Body of pancreas (tissue), 4 donors: ENCODE results near the gene KIFAP3. TPM values are rescaled to one million over a fixed set of nuclear protein-coding genes. Genes with fewer than 3 reads are reported as not detected.

Experiments used
- ATAC-seq: fragments of 150-250 bp; one replicate; pipeline ENCODE4 v1.9.1; 2016
- DNase-seq, 4 donors: peaks; one replicate each; pipeline ENCODE4 v3.0.0-alpha.2; 2019
- H3K27ac ChIP-seq, 4 donors: fragments of 200-600 bp; sonication (generic); 1 replicate in 3 of 4; 2 replicates in 1 of 4; pipeline versions ENCODE4 v1.5.1 to v1.6.1; 2016 to 2019; ENCODE audit warnings: mild to moderate bottlenecking in 1 of 4, mixed read lengths in 1 of 4, moderate library complexity in 1 of 4
- H3K27me3 ChIP-seq, 2 donors: fragments of 200-600 bp; sonication (generic); one replicate each; pipeline ENCODE4 v1.6.0; 2016; ENCODE audit warnings: mild to moderate bottlenecking in 1 of 2
- H3K36me3 ChIP-seq, 2 donors: fragments of 200-600 bp; sonication (generic); replicated peaks in 1 of 2; 2 replicates each; pipeline ENCODE4 v1.5.1; 2016; ENCODE audit warnings: low read depth in 2 of 2; ENCODE audit not compliant: insufficient read depth in 1 of 2
- H3K4me1 ChIP-seq: fragments of 200-600 bp; sonication (generic); one replicate; pipeline ENCODE4 v1.6.0; 2016
- H3K4me3 ChIP-seq, 2 donors: fragments of 200-600 bp; sonication (generic); 1 replicate in 1 of 2; 2 replicates in 1 of 2; pipeline ENCODE4 v1.5.1; 2016 to 2019
- H3K9me3 ChIP-seq, 3 donors: fragments of 200-600 bp; sonication (generic); 1 replicate in 2 of 3; 2 replicates in 1 of 3; pipeline ENCODE4 v1.5.1; 2016
- CTCF ChIP-seq, 7 experiments: fragments of 450-650 bp in 4 of 7; fragments of 200-600 bp in 3 of 7; sonication (generic) in 3 of 7; IDR thresholded peaks; one replicate each; pipeline ENCODE4 v1.5.1; 2016 to 2019; ENCODE audit warnings: antibody characterized with exemption in 7 of 7
- POLR2A ChIP-seq, 3 donors: fragments of 450-650 bp; IDR thresholded peaks; one replicate each; pipeline ENCODE4 v1.6.1; 2016; ENCODE audit warnings: antibody characterized with exemption in 3 of 3, mild to moderate bottlenecking in 2 of 3
- WGBS, 2 donors: methylation state at CpG; one replicate each; pipeline ENCODE4 v1.1.5; 2017; 5-methylcytosine and 5-hydroxymethylcytosine counted together
- intact Hi-C: fragments of 100-400 bp; cut with DNase I; formaldehyde crosslinking; loops from one replicate; pipeline ENCODE4 v1.15.1; 2023
- total RNA-seq, 2 donors: library from RNA; depleted of rRNA; stranded (reverse); fragments of >200 nt; gene quantifications; one replicate each; pipeline ENCODE4 v1.1.0, GENCODE V29; 2016

KIFAP3 gene
- total RNA-seq, 2 donors from 2014 or later, result 9.6 to 16.9 TPM

GRCh38 chr1:169901115-169901514 lies 173.4 kb downstream of the KIFAP3 start:
- DNase-seq (no peak), ATAC-seq (no peak)
- Histone ChIP-seq H3K27me3 (no peaks in the 10 kb centered on the region), H3K4me1 (no peaks in the 10 kb centered on the region), H3K9me3 (no peaks in the 10 kb centered on the region), H3K4me3 (no peak overlapping the region), H3K36me3 (no peaks in the 10 kb centered on the region), H3K27ac (no peak overlapping the region)
- TF ChIP-seq POLR2A (IDR thresholded peaks at IDR 0.05) (no peak), CTCF (IDR thresholded peaks at IDR 0.05) (no peak)
- intact Hi-C loops, result no loop called here

- Histone ChIP-seq H3K27ac (no peak overlapping the region), H3K27me3 (no peaks in the 10 kb centered on the region), H3K36me3 (no peaks in the 10 kb centered on the region), H3K4me1 (no peaks in the 10 kb centered on the region), H3K4me3 (no peak overlapping the region), H3K9me3 (no peaks in the 10 kb centered on the region)
- intact Hi-C loops, result no loop called here
- ATAC-seq (no peak), DNase-seq (no peak)
- no peak for TF ChIP-seq POLR2A (IDR thresholded peaks at IDR 0.05)
- no peak for TF ChIP-seq CTCF (IDR thresholded peaks at IDR 0.05)
Observed at GRCh38 chr1:169900571-169900970, 173.9 kb downstream of the KIFAP3 start.

- no peak overlapping the region for H3K27ac ChIP-seq
- TF ChIP-seq POLR2A (IDR thresholded peaks at IDR 0.05), result no peak
- TF ChIP-seq CTCF (IDR thresholded peaks at IDR 0.05), result no peak
- intact Hi-C loops, result no loop called here
- DNase-seq, result no peak
- WGBS, 2 donors, result 45 to 54% methylated on average over 4 of the region's 4 CpGs
- no peak overlapping the region for H3K4me3 ChIP-seq
- no peak for ATAC-seq
- no peaks in the 10 kb centered on the region for H3K36me3 ChIP-seq
- no peaks in the 10 kb centered on the region for H3K27me3 ChIP-seq
- no peaks in the 10 kb centered on the region for H3K9me3 ChIP-seq
- H3K4me1 ChIP-seq, result peaks cover 3% of the 10 kb centered on the region
Observed at GRCh38 chr1:169899519-169900217, 174.8 kb downstream of the KIFAP3 start.

GRCh38 chr1:169896013-169896412 lies 178.5 kb downstream of the KIFAP3 start:
- DNase-seq (no peak), ATAC-seq (no peak)
- Histone ChIP-seq H3K9me3 (no peaks in the 10 kb centered on the region), H3K4me3 (no peak overlapping the region), H3K36me3 (no peaks in the 10 kb centered on the region), H3K27me3 (no peaks in the 10 kb centered on the region), H3K4me1 (peaks cover 25% of the 10 kb centered on the region), H3K27ac (no peak overlapping the region)
- intact Hi-C loops, result no loop called here
- TF ChIP-seq POLR2A (IDR thresholded peaks at IDR 0.05) (no peak), CTCF (IDR thresholded peaks at IDR 0.05) (no peak)
- 71 to 76% methylated on average over 4 of the region's 4 CpGs for WGBS, 2 donors
